NCI-H748 (cell line): ENCODE data around the gene SMIM38.
"Not testable (repeated sequence)": the region's sequence is repeated elsewhere in the genome, so short reads cannot be mapped to it uniquely, and the experiment has no call there.

Experiments used
- DNase-seq: peaks from one replicate; lab custom pipeline; 2025; ENCODE audit not compliant: unreplicated experiment; lab: John Stamatoyannopoulos, UW

SMIM38 gene

DNA sequence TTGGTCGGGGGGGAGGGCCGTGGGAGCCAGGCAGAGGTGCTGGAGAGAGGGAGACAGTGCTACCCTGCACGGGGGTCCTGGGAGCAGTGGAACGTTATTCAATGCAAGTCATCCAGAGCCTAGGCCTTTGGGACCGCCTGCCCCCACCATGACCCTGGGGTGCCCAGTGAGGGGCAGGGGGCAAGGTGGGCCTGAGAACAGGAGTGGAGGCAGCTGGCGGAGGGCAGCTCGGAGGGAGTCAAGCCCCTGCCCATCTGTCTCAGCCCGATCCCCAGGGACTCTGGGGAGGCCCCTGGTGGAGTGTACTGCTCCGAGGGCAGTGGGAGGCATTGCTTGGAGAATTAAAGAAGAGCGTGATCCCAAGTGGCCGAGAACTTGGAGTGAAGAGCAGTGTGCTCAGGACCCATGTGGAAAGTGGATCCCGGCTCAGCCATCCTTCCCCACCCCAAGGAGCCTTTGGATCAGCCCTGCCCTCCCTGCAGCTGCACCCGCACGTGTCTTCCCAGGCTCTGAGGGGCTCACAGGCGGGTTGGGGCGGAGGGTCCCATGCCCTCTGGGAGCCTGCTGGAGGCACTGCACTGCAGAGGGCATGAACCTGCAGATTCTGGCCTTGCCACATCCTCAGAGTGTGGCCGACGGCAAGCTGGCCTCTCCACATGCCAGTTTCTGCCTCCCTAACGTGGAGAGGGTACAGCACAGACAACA, 34.0 kb upstream of the SMIM38 start:
- no peak for DNase-seq

DNA sequence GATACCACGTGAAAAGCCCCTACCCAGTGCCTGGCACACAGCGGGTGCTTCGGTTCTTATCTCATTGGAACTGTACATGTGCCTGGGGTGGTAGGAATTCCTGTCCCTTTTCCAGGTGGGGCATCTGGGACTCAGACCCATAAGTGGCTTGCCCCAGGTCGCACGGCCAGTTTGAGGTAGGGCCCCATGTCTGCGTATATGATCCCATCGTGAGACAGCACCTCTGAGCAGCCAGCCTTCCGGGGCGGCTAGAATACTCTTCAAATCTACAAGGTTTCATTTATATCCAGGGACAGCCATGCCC, 33.5 kb upstream of the SMIM38 start:
- DNase-seq: no peak

DNA sequence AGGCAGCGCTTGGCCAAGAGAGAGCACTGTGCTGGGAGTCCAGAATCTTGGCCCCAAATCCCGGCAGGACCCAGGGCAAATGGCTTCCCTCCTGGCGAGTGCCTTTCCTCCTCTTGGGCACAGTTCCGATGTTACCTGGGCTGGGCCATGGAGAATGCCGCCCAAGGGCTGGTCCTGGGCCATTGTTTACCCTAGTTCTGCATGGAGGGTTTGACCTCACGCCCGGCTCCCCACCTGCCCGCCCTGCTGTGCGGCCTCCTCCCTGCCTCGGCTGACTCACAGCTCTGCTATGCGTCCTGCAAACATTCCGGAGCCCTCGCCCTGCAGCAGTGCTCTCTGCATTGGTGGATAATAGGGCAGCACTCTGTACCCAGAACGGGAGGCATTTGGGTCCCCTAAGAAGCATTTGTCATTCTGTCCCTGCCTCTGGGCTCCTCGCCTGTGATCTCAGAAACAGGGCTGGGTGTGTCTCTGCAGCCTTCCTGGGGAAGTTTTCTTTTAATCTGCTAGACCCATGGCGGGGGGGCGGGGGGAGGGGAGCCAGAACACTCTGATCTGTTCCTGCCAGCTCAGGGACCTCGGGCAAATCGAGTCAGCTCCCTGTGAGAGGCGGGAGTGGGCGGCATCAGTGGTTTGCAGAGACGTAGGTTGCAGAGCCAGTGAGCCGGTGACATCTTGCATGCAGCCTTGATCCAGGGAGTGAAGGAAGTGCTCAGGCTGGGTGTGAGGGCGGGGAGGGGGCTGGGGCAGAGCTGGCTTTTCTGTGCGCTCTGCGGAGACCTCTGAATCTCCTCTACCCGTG, 32.9 kb upstream of the SMIM38 start:
- peak; percentile 36 for DNase-seq

DNA sequence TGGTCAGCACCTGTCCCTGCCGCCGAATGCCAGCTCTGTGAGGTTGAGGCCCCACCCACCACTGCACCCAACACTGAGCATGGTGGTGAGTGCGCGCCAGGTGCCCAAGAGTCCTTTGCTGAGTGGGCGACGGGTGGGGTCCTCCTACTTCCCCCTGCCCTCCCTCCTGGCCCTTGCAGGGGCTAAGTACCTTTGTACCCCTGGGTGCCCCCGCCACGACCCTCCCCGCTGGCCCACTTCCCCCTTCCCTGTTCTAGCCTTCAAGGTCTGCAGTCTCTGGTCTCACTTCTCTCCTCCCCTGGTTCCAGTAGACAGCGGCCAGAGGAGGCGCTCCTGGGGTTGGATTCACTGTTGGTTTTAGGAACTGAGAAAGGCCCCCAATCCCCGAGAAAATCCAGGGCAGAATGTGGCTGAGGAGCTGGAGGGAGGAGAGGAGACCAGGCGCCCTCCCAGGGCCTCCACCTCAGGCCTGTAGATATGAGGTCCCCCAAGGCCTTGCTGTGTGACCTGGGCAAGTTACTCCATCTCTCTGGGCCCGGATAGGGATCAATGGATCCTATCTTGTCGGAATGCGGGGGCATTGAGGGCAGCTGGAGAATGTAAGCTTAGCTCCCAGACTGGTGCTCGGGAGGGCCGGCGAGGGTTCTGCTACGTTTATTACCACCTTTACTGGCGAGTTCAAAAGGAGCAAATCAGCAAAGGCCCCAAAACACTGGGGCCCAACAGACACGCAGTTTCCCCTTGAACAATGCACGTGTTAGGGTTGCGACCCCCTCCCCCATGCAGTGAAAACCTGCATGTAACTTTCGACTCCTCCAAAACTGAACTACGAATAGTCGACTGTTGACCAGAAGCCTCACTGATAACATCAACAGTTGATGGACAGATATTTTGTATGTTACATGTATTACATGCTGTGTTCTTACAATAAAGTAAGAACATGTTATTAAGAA, 31.9 kb upstream of the SMIM38 start:
- DNase-seq: no peak

DNA sequence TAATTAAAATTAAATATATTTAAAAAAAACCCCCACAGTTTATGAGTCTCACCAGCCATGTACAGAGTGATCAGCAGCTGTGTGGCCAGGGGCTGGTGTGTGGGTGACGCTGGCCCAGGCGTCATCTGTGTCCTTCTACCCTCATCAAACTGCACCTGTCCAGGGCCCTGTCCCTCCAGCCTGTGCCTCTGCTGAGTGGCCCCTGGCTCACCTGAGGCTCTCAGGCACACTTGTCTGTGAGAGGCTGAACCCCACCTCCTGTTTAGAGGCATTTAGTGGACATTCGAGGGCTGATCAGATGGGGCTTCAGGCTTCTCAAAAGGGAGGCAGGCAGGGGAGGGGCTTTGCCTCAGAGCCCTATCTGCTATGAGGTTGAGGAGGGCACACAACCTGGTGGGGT, 29.9 kb upstream of the SMIM38 start:
- no peak for DNase-seq

DNA sequence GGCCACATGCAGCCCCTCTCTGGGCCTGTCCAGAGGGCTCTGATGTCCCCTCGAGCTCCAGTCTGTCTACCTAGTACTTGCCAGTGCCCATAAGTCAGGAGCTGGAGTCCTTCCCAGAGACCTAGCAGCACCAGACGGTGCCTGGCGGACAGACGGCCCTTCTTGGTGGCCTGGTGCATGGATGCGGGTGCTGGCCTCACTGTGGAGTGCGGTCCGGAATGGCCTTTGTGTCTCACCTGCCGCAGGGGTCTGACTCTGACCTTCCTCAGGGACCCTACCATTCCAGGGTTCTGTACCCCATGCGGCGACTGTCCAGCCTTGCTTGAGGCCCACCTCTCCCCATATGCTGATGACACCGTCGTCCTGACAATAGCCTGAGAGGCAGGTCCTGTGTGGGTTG, 29.4 kb upstream of the SMIM38 start:
- no peak for DNase-seq

DNA sequence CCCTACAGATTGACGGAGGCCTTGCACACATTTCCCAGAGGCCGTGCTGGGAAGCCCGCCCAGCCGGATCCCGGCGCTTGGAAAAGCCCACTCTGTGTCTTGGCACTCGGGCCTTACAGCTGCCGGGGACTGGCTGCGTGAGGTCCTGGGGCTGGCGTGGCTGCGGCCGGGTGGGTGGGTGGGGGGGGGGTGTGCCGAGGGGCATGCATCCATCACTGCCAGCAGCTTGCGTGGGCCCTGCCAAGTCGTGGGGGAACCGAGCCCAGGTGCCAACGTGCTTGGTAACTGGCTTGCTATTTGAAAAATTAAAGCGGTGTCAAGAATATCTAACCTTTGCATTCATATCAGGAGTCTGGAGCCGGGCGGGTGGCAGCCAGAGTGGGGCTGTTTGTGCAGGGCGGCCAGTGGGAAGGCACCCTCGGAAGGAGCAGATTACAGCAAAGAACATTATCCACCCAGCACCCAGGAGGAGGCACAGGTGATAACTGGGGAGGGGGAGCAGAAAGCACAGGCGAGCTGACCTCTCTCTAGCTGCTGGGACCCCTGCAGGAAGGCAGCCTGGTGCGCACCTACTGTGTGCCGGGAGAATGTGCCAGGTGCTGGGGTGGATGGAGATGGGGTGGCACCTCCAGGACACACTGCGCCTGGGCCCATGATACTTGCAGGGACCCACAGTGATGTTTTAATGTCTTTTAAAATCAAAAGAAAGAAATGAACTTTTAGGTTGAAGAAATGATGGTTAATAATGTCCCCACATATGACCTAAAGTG, 28.5 kb upstream of the SMIM38 start:
- no peak for DNase-seq

DNA sequence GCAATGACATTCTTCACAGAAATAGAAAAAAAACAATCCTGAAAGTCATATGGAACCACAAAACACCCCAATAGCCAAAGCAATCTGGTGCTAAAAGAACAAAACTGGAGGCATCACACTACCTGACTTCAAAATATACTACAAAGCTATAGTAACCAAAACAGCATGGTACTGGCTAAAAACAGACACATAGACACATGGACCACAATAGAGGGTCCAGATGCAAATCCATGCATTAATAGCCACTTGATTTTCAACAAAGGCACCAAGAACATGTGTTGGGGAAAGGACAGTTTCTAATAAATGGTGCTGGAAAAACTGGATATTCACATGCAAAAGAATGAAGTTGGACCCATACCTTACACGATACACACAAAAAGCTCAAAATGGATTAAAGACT, 27.9 kb upstream of the SMIM38 start:
- DNase-seq: no peak

DNA sequence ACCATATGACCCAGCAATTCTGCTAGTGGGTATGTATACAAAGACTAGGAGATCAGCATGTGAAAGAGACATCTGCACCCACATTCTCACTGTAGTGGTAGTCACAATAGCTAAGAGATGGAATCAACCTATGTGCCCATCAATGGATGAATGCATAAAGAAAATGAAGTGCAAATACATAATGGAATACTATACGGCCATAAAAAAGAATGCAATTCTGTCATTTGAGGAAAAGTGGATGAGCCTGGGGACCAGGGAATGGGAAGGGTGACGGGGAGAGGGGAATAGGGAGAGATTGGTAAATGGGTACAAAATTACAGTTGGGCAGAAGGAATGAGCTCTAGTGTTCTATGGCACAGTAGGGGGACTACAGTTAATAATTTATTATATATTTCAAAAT, 26.7 kb upstream of the SMIM38 start:
- no peak for DNase-seq

DNA sequence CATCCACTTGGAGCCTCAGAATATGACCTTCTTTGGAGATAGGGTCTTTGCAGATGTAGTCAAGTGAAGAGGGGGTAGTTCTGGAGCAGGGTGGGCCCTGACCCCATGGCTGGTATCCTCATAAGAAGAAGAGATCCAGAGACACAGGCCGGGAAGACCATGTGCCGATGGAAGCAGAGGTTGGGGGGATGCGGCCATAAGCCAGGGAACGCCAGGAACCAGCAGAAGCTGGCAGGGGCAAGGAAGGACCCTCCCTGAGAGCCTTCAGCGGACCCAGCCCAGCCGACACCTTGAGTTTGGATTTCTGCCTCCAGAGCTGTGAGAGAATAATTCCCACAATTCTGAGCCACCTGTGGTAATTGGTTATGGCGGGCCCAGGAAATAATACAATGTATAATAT, 26.1 kb upstream of the SMIM38 start:
- DNase-seq: no peak

DNA sequence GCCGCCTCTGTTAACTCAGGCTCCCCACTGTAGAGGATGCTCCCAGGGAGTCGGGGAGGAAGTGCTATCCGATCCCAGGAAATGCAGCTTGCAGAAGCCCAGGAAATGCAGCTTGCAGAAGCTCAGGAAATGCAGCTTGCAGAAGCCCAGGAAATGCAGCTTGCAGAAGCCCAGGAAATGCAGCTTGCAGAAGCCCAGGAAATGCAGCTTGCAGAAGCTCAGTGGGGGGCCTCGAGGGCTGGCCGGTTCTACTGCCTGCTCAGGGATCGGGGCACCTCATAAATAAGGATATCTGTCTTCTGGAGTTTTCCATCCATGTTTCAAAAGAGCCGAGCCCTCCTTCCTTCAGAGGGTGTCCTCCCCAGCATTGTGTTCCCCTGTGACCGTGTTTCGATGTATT, 25.1 kb upstream of the SMIM38 start:
- DNase-seq: no peak

DNA sequence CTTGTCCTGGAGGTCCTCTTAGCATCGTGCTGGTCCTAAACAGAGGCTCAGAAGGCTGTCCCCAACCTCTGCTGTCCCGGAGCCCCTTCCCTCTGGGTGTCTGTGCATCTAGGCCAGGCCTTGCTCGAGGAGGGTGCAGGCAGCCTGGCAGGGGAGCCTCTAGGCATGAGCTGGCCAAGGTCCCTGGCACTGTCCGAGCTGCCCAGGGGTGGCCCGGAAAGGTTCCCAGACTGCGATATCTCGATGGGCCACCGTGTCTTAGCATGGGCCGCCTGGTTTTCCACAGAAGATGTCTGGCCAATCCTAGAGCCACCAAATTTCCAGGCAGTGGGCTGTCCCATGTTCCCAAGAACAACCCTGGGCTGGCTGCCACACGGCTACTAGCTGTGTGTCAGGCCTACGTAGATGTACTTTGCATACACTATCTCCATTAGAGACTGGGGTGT, 24.6 kb upstream of the SMIM38 start:
- no peak for DNase-seq

DNA sequence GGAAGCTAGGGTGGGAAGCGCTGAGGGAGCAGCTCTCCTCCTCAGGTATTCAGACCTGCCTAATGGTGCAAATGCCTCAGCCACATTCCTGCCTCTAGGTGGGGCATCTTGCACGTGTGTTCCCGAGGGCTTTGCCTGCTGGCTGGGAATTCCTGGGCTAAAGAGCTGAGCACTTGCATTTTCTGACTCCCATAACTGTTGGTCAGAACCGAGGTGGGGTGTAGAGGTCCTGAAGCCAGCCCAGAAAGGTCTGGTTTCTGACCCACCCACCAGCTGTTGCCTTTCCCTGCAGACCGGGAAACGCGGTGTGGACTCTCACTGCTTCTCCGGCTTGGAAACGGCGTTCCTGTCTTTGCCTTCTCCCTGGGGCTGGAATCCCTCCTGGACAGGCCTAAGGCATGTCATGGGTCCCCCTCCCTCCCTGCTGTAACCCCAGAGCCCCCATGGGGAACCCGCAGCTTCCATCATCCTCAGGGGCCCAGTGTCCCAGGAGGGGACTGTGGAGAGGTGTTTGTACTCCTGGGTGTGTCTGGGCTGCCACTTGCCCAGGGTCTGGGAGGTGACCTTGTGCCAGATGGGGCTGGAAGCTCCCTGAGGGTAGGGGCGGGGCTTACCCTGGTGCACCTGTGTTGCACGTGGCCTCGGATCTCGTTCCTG, 24.0 kb upstream of the SMIM38 start:
- peak; percentile 70 for DNase-seq

DNA sequence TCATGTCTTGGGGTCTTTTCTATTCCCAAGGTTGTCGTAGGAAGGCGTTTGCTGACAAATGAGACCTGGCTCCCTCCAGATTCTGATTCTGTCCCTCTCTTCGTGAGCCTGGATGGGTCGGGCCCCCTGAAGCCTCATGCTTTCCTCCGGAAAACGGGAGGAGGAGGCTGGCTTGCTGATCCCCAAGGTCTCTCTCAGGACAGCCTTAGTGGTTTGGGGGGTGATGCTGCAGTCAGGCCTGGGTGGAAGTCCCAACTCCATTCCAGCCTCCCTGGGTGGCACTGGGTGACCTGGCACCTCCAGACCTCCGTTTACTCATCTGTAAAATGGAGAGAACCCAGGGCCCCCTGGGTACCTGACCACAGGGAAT, 23.4 kb upstream of the SMIM38 start:
- DNase-seq: no peak

DNA sequence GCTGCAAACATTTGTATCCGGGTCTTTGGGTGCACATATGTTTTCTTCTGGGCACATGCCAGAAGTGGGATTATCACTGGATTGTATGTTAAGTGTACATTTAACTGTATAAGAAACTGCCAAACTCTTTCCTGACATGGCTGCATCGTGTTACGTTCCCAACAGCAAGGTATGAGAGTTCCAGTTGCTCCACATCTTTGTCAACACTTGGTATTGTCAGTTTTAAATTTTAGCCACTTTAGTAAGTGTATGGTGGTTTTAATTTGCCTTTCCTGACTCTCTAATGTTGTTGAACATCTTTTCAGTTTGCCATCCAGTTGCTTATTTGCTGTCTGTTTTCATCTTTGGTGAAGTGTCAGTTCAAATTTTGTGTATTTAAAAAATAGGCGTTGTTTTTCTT, 22.5 kb upstream of the SMIM38 start:
- no peak for DNase-seq

DNA sequence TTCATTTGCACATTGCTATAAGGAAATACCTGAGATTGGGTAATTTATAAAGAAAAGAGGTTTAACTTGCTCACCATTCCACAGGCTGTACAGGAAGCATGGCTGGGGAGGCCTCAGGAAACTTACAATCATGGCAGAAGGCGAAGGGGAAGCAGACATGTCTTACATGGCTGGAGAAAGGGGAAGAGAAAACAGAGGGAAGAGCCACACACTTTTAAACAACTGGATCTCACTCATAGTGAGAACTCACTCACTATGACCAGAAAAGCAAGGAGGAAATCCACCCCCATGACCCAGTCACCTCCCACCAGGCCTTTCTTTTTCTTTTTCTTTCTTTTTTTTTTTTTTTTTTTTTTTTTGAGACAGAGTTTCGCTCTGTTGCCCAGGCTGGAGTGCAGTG, 21.6 kb upstream of the SMIM38 start:
- not testable (repeated sequence) for DNase-seq

DNA sequence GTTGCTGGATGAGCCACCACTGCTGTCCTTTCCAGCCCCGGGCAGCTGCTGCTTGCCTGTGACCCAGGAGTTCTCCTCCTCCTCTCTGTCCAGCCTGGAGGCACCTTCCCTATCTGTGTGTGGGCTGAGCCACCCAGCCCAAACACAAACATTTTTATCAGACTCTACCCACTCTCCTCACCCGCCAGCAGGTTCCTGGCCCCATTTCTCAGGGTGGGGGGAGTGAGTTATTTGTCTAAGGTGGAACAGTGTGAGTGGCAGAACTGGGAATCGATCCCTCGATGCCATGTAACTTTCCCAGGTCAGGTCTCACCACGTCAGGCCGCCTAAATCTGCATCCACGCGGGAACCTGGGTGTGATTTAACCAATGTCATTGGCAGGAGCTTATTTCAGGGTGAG, 20.8 kb upstream of the SMIM38 start:
- no peak for DNase-seq

DNA sequence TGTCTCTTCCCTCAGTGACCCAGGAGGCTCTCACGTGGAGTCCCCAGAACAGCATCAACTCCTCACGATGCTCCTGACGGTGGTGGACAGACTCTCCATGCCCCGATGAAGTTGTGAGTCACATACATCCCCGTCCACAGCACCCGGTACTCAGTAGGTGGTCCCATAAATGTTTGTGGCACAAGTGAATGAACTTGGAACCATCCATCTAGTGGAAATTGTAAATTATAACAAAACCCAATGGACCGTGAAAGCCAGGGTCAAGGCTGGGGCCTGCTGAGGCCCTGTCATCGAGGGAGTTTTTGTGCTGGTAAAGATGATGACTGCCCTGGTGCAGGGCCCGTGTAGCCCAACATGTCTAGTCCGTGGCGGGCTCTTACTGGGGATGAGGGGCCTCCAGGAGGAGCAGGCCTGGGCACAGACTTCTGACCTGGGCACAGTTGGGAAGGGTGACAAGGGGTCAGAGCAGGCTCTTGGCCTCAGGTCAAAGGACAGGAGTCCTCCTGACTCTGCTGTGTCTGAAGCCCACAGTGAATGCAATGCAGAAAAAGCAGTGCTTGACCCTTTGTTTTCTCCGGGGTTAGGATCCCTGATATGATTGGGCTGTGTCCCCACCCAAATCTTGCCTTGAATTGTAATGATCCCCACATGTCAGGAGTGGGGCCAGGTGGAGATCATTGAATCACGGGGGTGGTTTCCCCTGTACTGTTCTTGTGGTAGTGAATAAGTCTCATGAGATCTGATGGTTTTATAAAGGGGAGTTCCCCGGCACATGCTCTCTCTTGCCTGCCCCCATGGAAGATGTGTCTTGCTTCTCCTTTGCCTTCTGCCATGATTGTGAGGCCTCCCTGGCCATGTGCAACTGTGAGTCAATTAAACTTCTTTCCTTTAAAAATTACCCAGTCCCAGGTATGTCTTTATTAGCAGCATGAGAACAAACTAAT, 20.0 kb upstream of the SMIM38 start:
- DNase-seq: no peak

DNA sequence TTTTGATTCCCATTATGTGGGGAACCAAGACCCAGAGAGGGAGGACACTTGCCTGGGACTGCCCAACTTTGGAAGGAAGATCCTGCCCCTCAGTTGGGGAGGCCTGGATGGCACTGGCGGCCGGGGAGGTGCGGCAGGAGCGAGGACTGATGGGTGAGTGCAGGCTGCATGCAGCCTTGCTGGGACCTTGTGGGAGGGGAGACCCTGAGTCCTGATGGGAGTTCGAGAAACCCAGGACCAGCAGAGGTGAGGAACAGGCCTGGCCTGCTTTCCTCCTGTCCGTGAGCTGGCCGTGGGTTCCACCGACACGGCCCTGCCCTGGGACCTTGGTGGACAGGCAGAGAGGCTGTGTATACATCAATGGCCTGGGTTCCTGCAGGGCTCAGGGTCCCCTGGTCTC, 19.3 kb upstream of the SMIM38 start:
- no peak for DNase-seq
